ENCODE data around the gene STX16. TPM values are rescaled to one million over a fixed set of nuclear protein-coding genes. Genes with fewer than 3 reads are reported as not detected.

STX16 gene
- total RNA-seq, 1 experiment from 2014 or later, result 41.9 TPM

GRCh38 chr20:58691773-58692578 lies 40.9 kb downstream of the STX16 start:
- H3K9me3 ChIP-seq (ENCODE audit: control insufficient read depth, insufficient read depth, low read depth, low read length), result no peaks in the 10 kb centered on the region
- H3K4me3 ChIP-seq (ENCODE audit: low read depth in 2 of 2, low read length in 2 of 2), result no peak overlapping the region
- BruUV-seq (replicated peaks), result no TSS peak
- no peaks in the 10 kb centered on the region for H3K27me3 ChIP-seq (ENCODE audit: control insufficient read depth, insufficient read depth, low read length)
- no peaks in the 10 kb centered on the region for H3K36me3 ChIP-seq (ENCODE audit: control insufficient read depth, insufficient read depth, low read length)
- H3K27ac ChIP-seq (ENCODE audit: low read length), result peak overlapping the region; percentile 73
- TF ChIP-seq POLR2AphosphoS5 (IDR thresholded peaks at IDR 0.05; ENCODE audit: low read depth, low read length), result no peak
- no peak for TF ChIP-seq REST (IDR thresholded peaks at IDR 0.05; ENCODE audit: insufficient read depth in 1 of 2, low read depth in 2 of 2, low read length in 1 of 2)
- TF ChIP-seq CTCF (IDR thresholded peaks at IDR 0.05), result no peak
- no peak for TF ChIP-seq SIN3A (IDR thresholded peaks at IDR 0.05; ENCODE audit: borderline replicate concordance, insufficient read depth, low read depth, low read length)
- no peak for TF ChIP-seq TCF7L2 (IDR thresholded peaks at IDR 0.05; ENCODE audit: low read depth, low read length)
- 0 out of 2 replicates have a peak, but pooled peaks have one; percentile 1 for ATAC-seq
- ChIA-PET POLR2A (no interaction called here), CTCF (interaction anchor here (0.7 kb wide), 1 partner anchor 304 kb away, joined by 12 read pairs; no protein-coding TSS in a partner anchor)
- DNase-seq (ENCODE audit: low read depth, low spot score), result no peak
- peaks cover 8% of the 10 kb centered on the region; the same call in 1 of the 2 replicates for H3K4me1 ChIP-seq (ENCODE audit: control insufficient read depth, insufficient read depth, low read length)
- in situ Hi-C loops (cut with HindIII; ENCODE audit: low pct_unique_long_range_greater_than_20kb, low sequenced_read_pairs) (no loop called here), intact Hi-C loops (cut with micrococcal nuclease; ENCODE audit: unreplicated experiment) (no loop called here)

DNA sequence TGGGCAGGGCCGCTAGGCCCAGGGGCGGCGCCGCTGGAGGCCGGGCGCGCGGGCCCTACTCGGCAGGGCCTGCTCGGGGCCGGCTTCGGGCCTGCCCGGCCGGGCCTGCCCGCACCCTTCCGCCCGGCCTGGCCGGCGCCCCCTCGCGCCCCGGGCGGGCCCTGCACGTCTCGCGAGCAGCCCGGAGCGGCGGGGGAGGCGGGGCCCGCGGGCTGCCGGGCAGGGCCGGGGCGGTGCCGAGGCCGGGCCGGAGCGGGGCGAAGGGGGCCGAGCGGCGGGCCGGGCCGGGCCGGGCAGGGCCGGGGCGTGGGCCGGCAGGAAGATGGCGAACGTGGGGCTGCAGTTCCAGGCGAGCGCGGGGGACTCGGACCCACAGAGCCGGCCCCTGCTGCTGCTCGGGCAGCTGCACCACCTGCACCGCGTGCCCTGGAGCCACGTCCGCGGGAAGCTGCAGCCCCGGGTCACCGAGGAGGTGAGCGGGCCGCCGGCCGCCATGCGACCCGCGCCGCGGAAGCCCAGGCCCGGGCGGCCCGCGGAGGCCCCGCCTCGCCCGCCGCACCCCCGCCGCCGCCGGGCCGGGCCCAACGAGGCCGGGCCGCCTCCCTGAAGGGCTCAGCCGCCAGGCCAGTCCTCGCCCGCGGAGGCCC lies 41.6 kb downstream of the STX16 start, which contains the start of gene NPEPL1:
Gene NPEPL1, plus strand, starts transcription at position 222 of the 647 bp plus-strand sequence. Its CDS starts 101 bp downstream, at position 323.
- TF ChIP-seq CTCF (IDR thresholded peaks at IDR 0.05) (no peak; the same call in 1 of the 2 replicates), SIN3A (IDR thresholded peaks at IDR 0.05; ENCODE audit: borderline replicate concordance, insufficient read depth, low read depth, low read length) (no peak), POLR2AphosphoS5 (IDR thresholded peaks at IDR 0.05; ENCODE audit: low read depth, low read length) (no peak), TCF7L2 (IDR thresholded peaks at IDR 0.05; ENCODE audit: low read depth, low read length) (no peak), REST (IDR thresholded peaks at IDR 0.05; ENCODE audit: insufficient read depth in 1 of 2, low read depth in 2 of 2, low read length in 1 of 2) (no peak)
- H3K4me3 ChIP-seq (ENCODE audit: low read depth in 2 of 2, low read length in 2 of 2), result peak within 1 kb of the TSS; percentile 28 to 44
- H3K27ac ChIP-seq (ENCODE audit: low read length), result peak within 1 kb of the TSS; percentile 73
- H3K4me1 ChIP-seq (ENCODE audit: control insufficient read depth, insufficient read depth, low read length), result peaks cover 8% of the 10 kb centered on the region; the same call in 1 of the 2 replicates
- no peaks in the 10 kb centered on the region for H3K36me3 ChIP-seq (ENCODE audit: control insufficient read depth, insufficient read depth, low read length)
- peak; percentile 96 for ATAC-seq
- H3K27me3 ChIP-seq (ENCODE audit: control insufficient read depth, insufficient read depth, low read length), result no peaks in the 10 kb centered on the region
- intact Hi-C loops (cut with micrococcal nuclease; ENCODE audit: unreplicated experiment), result no loop called here
- POLR2A ChIA-PET, result no interaction called here
- in situ Hi-C loops (cut with HindIII; ENCODE audit: low pct_unique_long_range_greater_than_20kb, low sequenced_read_pairs), result no loop called here
- DNase-seq (ENCODE audit: low read depth, low spot score), result no peak
- CTCF ChIA-PET, result no interaction called here
- no peaks in the 10 kb centered on the region for H3K9me3 ChIP-seq (ENCODE audit: control insufficient read depth, insufficient read depth, low read depth, low read length)
- BruUV-seq (replicated peaks), result no TSS peak
